GM12878 (cell line): ENCODE data around the gene COL19A1. TPM values are rescaled to one million over a fixed set of nuclear protein-coding genes. Genes with fewer than 3 reads are reported as not detected.

ENCODE experiments used
- ASH2L ChIP-seq: fragments of 300-600, 200-600 bp; sonication (generic); IDR thresholded peaks from 2 replicates; pipeline ENCODE4 v1.6.1; 2017; ENCODE audit warnings: low read depth, mild to moderate bottlenecking, borderline replicate concordance
- BCL11A ChIP-seq: IDR thresholded peaks from 2 replicates; pipeline ENCODE4 v1.6.1; 2011; ENCODE audit warnings: low read depth, low read length
- BMI1 ChIP-seq: fragments of 450-650 bp; IDR thresholded peaks from 2 replicates; pipeline ENCODE4 v1.6.1; 2016; ENCODE audit warnings: mild to moderate bottlenecking, moderate library complexity, borderline replicate concordance
- CHD2 ChIP-seq: IDR thresholded peaks from 2 replicates; pipeline ENCODE4 v1.6.1; 2011; ENCODE audit warnings: low read depth, low read length, improper control_type of control experiment, borderline replicate concordance
- FOXM1 ChIP-seq: IDR thresholded peaks from 2 replicates; pipeline ENCODE4 v1.6.1; 2012; ENCODE audit warnings: low read depth, mild to moderate bottlenecking, inconsistent platforms, low read length, moderate library complexity
- GABPA ChIP-seq: IDR thresholded peaks from 2 replicates; pipeline ENCODE4 v1.6.1; 2014; ENCODE audit warnings: antibody characterized with exemption, low read depth, mild to moderate bottlenecking, inconsistent platforms
- IKZF1 ChIP-seq: fragments of 450-650 bp; conservative IDR thresholded peaks from 2 replicates; pipeline ENCODE4 v1.6.1; 2017; ENCODE audit warnings: antibody characterized with exemption, mild to moderate bottlenecking
- MEF2A ChIP-seq: IDR thresholded peaks from 2 replicates; pipeline ENCODE4 v1.6.1; 2011; ENCODE audit warnings: low read depth, mild to moderate bottlenecking, low read length, moderate library complexity; ENCODE audit not compliant: insufficient read depth
- MLLT1 ChIP-seq: fragments of 450-650 bp; IDR thresholded peaks from 2 replicates; pipeline ENCODE4 v1.6.1; 2016; ENCODE audit warnings: mild to moderate bottlenecking
- MTA2 ChIP-seq: fragments of 450-650 bp; IDR thresholded peaks from 2 replicates; pipeline ENCODE4 v1.6.1; 2016; ENCODE audit warnings: low read depth, mild to moderate bottlenecking, moderate library complexity
- PBX3 ChIP-seq: IDR thresholded peaks from 2 replicates; pipeline ENCODE4 v1.6.1; 2011; ENCODE audit warnings: mild to moderate bottlenecking, low read depth, low read length, moderate library complexity; ENCODE audit not compliant: insufficient replicate concordance
- PKNOX1 ChIP-seq: fragments of 450-650 bp; IDR thresholded peaks from 2 replicates; pipeline ENCODE4 v1.6.1; 2016; ENCODE audit warnings: mild to moderate bottlenecking
- RAD51 ChIP-seq: fragments of 450-650 bp; IDR thresholded peaks from 2 replicates; pipeline ENCODE4 v1.6.1; 2016; ENCODE audit warnings: moderate library complexity, mild to moderate bottlenecking, inconsistent platforms
- SMAD1 ChIP-seq: fragments of 450-650 bp; IDR thresholded peaks from 2 replicates; pipeline ENCODE4 v1.6.1; 2018; ENCODE audit warnings: mild to moderate bottlenecking, low read depth; ENCODE audit not compliant: partially characterized antibody
- SMARCA5 ChIP-seq: fragments of 450-650 bp; IDR thresholded peaks from 2 replicates; pipeline ENCODE4 v1.6.1; 2017; ENCODE audit warnings: mild to moderate bottlenecking
- TAF1 ChIP-seq: IDR thresholded peaks from 2 replicates; pipeline ENCODE4 v1.6.1; 2011; ENCODE audit warnings: mild to moderate bottlenecking, low read depth, low read length, borderline replicate concordance
- TBL1XR1 ChIP-seq: IDR thresholded peaks from 2 replicates; pipeline ENCODE4 v1.6.1; 2012; ENCODE audit warnings: low read depth, low read length, improper control_type of control experiment
- TCF12 ChIP-seq: IDR thresholded peaks from 2 replicates; pipeline ENCODE4 v1.6.1; 2011; ENCODE audit warnings: low read depth, mild to moderate bottlenecking, low read length
- YBX1 ChIP-seq: fragments of 450-650 bp; IDR thresholded peaks from 2 replicates; pipeline ENCODE4 v1.6.1; 2016; ENCODE audit warnings: antibody characterized with exemption
- YY1 ChIP-seq: IDR thresholded peaks from 2 replicates; pipeline ENCODE4 v1.6.1; 2011; ENCODE audit warnings: low read depth, mild to moderate bottlenecking, low read length
- ZBTB33 ChIP-seq: fragments of 450-650 bp; IDR thresholded peaks from 2 replicates; pipeline ENCODE4 v1.6.1; 2017; ENCODE audit warnings: mild to moderate bottlenecking
- ZBTB40 ChIP-seq: fragments of 450-650 bp; IDR thresholded peaks from 2 replicates; pipeline ENCODE4 v1.6.1; 2016; ENCODE audit warnings: mild to moderate bottlenecking, moderate library complexity, borderline replicate concordance
- ZNF217 ChIP-seq: fragments of 450-650 bp; IDR thresholded peaks from 2 replicates; pipeline ENCODE4 v1.6.1; 2017; ENCODE audit warnings: antibody characterized with exemption, mild to moderate bottlenecking
- polyA plus RNA-seq, 11 experiments: library from polyadenylated mRNA; depleted of rRNA in 4 of 11; unstranded in 6 of 11; stranded (reverse) in 5 of 11; fragments of >200 nt; fragmentation: Nextera tagmentation in 4 of 11; fragmentation: Illumina TruSeq in 1 of 11; extraction: Ambion mirVana in 4 of 11; extraction: Trizol in 1 of 11; gene quantifications; 1 replicate in 1 of 11; 2 replicates in 10 of 11; pipeline versions ENCODE4 v1.2.1 to v1.2.3, GENCODE V29; 2011 to 2016; ENCODE audit warnings: inconsistent platforms in 2 of 11, missing spikeins in 2 of 11, low read depth in 1 of 11
- total RNA-seq, 4 experiments: library from RNA; depleted of rRNA in 3 of 4; stranded (reverse); fragments of >200 nt in 3 of 4; fragmentation: Illumina TruSeq in 1 of 4; extraction: Trizol in 1 of 4; gene quantifications; 2 replicates each; pipeline versions ENCODE4 v1.2.1 to v1.2.3, GENCODE V29; 2013 to 2021

Gene COL19A1
- total and polyA plus RNA-seq, 10 of the 15 experiments (the other 5 are each of a cell fraction or from before 2014, with no cell fraction given) = 1.1 to 13.5 (median 4.1) TPM

- TF ChIP-seq YY1 (no peak), SMAD1 (no peak), CHD2 (no peak), IKZF1 (peak; percentile 41; the same call in 1 of the 2 replicates), GABPA (peak; percentile 40; the same call in 1 of the 2 replicates), FOXM1 (no peak), BMI1 (no peak), ZNF217 (peak; percentile 80; the same call in 1 of the 2 replicates), MTA2 (peak; percentile 67), ASH2L (no peak), PKNOX1 (peak; percentile 21; the same call in 1 of the 2 replicates), MLLT1 (no peak), RAD51 (0 out of 2 replicates have a peak, but pooled peaks have one; percentile 24), ZBTB40 (no peak), TCF12 (peak; percentile 90), TBL1XR1 (no peak), SMARCA5 (no peak), YBX1 (no peak), TAF1 (no peak), BCL11A (0 out of 2 replicates have a peak, but pooled peaks have one; percentile 31), ZBTB33 (no peak), PBX3 (peak; percentile 34), MEF2A (no peak)
These were observed 265.2 kb downstream of the COL19A1 start (continued) for GRCh38 chr6:70131528-70131927.
